Muscle layer of colon (tissue), 2 donors: Measurements from ENCODE around the gene TRAPPC2L.
"Not testable (repeated sequence)": the region's sequence is repeated elsewhere in the genome, so short reads cannot be mapped to it uniquely, and the experiment has no call there.

Experiments
- H3K27ac ChIP-seq: one replicate; pipeline ENCODE4 v1.7.0; 2013; ENCODE audit warnings: low read depth, mild to moderate bottlenecking, low read length, moderate library complexity
- H3K27me3 ChIP-seq, 2 donors: one replicate each; pipeline ENCODE4 v1.7.0; 2013; ENCODE audit warnings: low read length in 2 of 2, mild to moderate bottlenecking in 2 of 2; ENCODE audit not compliant: insufficient read depth in 2 of 2, control insufficient read depth in 1 of 2
- H3K36me3 ChIP-seq: one replicate; pipeline ENCODE4 v1.7.0; 2013; ENCODE audit warnings: mild to moderate bottlenecking, low read length; ENCODE audit not compliant: insufficient read depth
- H3K4me1 ChIP-seq: one replicate; pipeline ENCODE4 v1.7.0; 2013; ENCODE audit warnings: mild to moderate bottlenecking, low read length; ENCODE audit not compliant: insufficient read depth
- H3K4me3 ChIP-seq, 2 donors: one replicate each; pipeline ENCODE4 v1.7.0; 2013; ENCODE audit warnings: low read length in 2 of 2, low read depth in 1 of 2, mild to moderate bottlenecking in 1 of 2, moderate library complexity in 1 of 2
- H3K9ac ChIP-seq: one replicate; pipeline ENCODE4 v1.7.0; 2013; ENCODE audit warnings: low read length
- H3K9me3 ChIP-seq: one replicate; pipeline ENCODE4 v1.7.0; 2013; ENCODE audit warnings: mild to moderate bottlenecking, low read length
- donor health status: abdominal sarcoma.
- donor health status: Adenocarcinoma of cecum.

TRAPPC2L gene

DNA sequence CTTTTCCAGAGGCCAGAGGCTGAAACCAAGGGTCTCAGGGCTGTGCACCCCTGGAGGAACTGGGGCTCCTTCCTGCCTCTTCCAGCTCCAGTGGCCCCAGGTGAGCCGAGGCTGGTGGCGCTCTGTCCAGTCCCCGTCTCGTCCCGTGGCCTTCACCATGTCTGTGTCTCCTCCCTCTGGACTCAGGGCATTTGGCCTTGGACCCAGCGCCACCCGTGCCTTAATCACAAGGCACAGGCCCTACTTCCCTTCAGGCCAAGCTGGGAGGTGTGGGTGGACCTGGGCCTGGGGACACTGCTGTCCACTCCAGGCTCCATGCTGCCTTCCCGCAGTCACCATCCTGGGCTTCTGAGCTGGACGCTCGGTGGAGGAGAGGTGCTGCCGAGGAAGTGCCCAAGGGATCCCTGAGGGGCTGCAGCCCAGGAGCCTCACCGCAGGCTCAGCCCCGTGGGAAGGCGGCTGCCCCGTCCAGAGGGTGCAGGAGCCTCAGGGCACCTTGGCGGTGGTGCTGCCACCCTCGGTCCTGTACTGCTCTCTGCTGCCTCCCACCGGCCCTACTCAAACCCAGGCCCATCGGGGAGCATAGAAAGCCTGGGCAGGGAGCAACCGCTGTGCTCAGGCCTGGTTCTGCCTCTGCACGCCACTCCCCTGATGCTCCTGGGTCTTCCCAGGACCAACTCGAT, 35.6 kb upstream of the TRAPPC2L start:
- H3K36me3 ChIP-seq, result peaks cover 13% of the 10 kb centered on the region
- H3K27ac ChIP-seq, result no peak overlapping the region

GRCh38 chr16:88822281-88823040, 34.5 kb upstream of the TRAPPC2L start:
- no peak overlapping the region for H3K27ac ChIP-seq
- H3K36me3 ChIP-seq, result peaks cover 16% of the 10 kb centered on the region
- H3K4me3 ChIP-seq, result no peak overlapping the region
- no peaks in the 10 kb centered on the region for H3K27me3 ChIP-seq
- H3K9me3 ChIP-seq, result no peaks in the 10 kb centered on the region
- H3K4me1 ChIP-seq, result no peaks in the 10 kb centered on the region
- H3K9ac ChIP-seq, result no peak overlapping the region

More for the DNA sequence above, 35.6 kb upstream of the TRAPPC2L start:
- Histone ChIP-seq H3K9ac (no peak overlapping the region), H3K4me3 (no peak overlapping the region), H3K9me3 (no peaks in the 10 kb centered on the region), H3K27me3 (no peaks in the 10 kb centered on the region), H3K4me1 (no peaks in the 10 kb centered on the region)

DNA sequence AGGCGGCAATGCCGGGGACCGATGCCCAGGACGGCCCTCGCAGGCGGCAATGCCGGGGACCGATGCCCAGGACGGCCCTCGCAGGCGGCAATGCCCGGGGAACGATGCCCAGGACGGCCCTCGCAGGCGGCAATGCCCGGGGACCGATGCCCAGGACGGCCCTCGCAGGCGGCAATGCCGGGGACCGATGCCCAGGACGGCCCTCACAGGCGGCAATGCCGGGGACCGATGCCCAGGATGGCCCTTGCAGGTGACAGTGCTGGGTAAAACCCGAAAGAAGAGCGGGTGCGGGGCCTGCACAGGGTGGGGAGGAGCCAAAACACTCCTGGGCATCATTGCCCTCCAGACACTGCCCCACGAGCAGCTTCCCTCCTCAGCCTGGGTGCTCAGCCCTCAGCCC, 33.3 kb upstream of the TRAPPC2L start:
- H3K27ac ChIP-seq, H3K4me1 ChIP-seq, H3K4me3 ChIP-seq, H3K27me3 ChIP-seq, H3K9me3 ChIP-seq, H3K9ac ChIP-seq: not testable (repeated sequence)
- peaks cover 16% of the 10 kb centered on the region for H3K36me3 ChIP-seq

DNA sequence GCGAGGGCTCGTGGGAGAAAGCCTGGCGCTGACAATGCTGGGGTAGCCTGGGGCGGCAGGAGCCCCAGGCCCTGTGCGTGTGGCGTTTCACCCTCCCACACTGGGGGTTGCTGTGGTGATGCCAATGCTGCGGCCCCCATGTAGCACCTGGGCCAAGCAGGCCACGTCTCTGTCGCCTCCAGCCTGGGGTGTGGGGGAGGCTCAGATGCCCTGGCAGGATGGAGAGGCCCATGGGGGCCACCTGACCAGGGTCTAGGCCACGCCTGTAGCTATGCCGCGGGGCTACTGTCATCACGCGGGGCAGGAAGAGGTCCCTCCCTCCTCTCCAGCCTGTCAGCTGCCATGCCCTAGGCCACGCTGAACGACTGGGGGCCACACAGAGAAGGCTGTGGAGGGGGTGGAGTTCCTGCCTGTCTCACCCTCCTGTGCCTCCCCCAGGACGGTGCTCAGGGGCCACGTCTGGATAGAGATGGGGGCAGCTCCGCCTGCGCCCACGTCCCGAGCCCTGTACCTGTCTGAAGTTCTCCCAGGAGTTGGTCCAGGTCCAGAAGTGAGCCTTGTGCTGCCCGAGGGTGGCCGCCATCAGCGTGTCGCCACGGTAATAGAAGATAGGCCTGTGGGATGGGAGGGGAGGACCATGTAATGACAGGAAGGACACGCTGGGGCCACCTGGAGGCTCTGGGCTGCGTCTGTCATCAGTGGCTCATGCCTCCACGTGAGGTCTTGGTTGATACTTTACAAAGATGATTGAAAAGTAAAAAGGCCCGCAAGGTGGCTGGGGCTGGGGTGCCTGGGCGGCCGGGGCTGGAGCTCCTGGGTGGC, 32.5 kb upstream of the TRAPPC2L start:
- H3K4me1 ChIP-seq, result no peaks in the 10 kb centered on the region
- no peaks in the 10 kb centered on the region for H3K27me3 ChIP-seq
- peaks cover 16% of the 10 kb centered on the region for H3K36me3 ChIP-seq
- no peak overlapping the region for H3K9ac ChIP-seq
- H3K27ac ChIP-seq, result no peak overlapping the region
- H3K9me3 ChIP-seq, result no peaks in the 10 kb centered on the region
- H3K4me3 ChIP-seq, result no peak overlapping the region

DNA sequence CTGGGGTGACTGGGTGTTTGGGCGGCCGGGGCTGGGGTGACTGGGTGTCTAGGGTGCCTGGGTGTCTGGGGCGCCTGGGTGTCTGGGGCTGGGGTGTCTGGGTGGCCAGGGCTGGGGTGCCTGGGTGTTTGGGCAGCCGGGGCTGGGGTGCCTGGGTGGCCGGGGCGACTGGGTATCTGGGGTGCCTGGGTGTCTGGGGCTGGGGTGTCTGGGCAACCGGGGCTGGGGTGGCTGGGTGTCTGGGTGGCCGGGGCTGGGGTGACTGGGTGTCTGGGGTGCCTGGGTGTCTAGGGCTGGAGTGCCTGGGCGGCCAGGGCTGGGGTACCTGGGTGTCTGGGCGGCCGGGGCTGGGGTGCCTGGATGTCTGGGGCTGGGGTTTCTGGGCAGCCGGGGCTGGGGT, 31.8 kb upstream of the TRAPPC2L start:
- Histone ChIP-seq H3K4me3 (no peak overlapping the region), H3K36me3 (peaks cover 16% of the 10 kb centered on the region), H3K9me3 (no peaks in the 10 kb centered on the region), H3K9ac (no peak overlapping the region), H3K27ac (no peak overlapping the region), H3K27me3 (no peaks in the 10 kb centered on the region), H3K4me1 (no peaks in the 10 kb centered on the region)

GRCh38 chr16:88826070-88826840, 30.7 kb upstream of the TRAPPC2L start:
- Histone ChIP-seq H3K4me1 (no peaks in the 10 kb centered on the region), H3K36me3 (peaks cover 16% of the 10 kb centered on the region)

DNA sequence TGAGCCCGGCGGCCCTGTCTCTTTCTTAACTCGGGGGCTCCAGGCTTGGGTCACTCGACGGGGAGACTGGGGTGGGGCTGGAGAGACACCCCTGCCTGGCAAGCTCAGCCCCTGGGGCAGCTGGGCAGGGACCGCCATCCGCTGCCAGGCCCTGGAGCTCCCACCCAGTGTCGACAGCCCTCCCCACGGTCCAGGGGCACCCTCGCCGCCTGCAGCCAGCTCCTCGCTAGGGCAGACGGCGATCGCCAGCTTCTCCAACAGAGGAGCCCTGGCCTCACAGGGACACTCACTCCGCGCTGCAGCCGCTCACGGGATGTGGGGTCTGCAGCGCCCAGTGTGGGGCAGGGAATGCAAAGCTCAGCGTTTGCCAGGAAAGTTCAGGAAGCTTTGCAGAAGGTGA, 29.2 kb upstream of the TRAPPC2L start:
- Histone ChIP-seq H3K9ac (no peak overlapping the region), H3K36me3 (peaks cover 7% of the 10 kb centered on the region), H3K4me1 (no peaks in the 10 kb centered on the region), H3K4me3 (no peak overlapping the region), H3K27me3 (no peaks in the 10 kb centered on the region), H3K27ac (no peak overlapping the region), H3K9me3 (no peaks in the 10 kb centered on the region)

More at GRCh38 chr16:88826070-88826840, 30.7 kb upstream of the TRAPPC2L start:
- Histone ChIP-seq H3K9ac (no peak overlapping the region), H3K27me3 (no peaks in the 10 kb centered on the region), H3K27ac (no peak overlapping the region), H3K4me3 (no peak overlapping the region), H3K9me3 (no peaks in the 10 kb centered on the region)

DNA sequence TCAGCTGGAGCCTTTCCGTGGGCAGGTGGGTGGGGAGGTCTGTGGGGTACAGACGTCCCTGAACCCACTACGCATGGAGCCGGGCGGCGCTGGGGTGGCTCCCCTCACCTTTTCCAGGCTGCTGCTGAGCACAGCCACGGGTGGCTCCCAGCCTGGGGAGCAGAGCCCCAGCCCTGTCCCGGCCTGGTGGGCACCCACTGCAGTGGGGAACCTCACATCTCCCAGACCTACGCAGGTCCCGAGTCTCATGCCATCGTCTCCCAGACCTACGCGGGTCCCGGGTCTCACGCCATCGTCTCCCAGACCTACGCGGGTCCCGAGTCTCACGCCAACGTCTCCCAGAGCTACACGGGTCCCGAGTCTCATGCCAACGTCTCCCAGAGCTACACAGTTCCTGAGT, 28.2 kb upstream of the TRAPPC2L start:
- no peak overlapping the region for H3K27ac ChIP-seq
- no peaks in the 10 kb centered on the region for H3K4me1 ChIP-seq
- H3K36me3 ChIP-seq, result peaks cover 4% of the 10 kb centered on the region
- H3K27me3 ChIP-seq, result no peaks in the 10 kb centered on the region
- no peaks in the 10 kb centered on the region for H3K9me3 ChIP-seq
- no peak overlapping the region for H3K9ac ChIP-seq
- no peak overlapping the region for H3K4me3 ChIP-seq

- no peaks in the 10 kb centered on the region for H3K9me3 ChIP-seq
- no peaks in the 10 kb centered on the region for H3K4me1 ChIP-seq
- no peak overlapping the region for H3K4me3 ChIP-seq
- no peak overlapping the region for H3K9ac ChIP-seq
- H3K27me3 ChIP-seq, result no peaks in the 10 kb centered on the region
- peaks cover 4% of the 10 kb centered on the region for H3K36me3 ChIP-seq
- H3K27ac ChIP-seq, result no peak overlapping the region
Measured at GRCh38 chr16:88830258-88830657, 26.7 kb upstream of the TRAPPC2L start.

DNA sequence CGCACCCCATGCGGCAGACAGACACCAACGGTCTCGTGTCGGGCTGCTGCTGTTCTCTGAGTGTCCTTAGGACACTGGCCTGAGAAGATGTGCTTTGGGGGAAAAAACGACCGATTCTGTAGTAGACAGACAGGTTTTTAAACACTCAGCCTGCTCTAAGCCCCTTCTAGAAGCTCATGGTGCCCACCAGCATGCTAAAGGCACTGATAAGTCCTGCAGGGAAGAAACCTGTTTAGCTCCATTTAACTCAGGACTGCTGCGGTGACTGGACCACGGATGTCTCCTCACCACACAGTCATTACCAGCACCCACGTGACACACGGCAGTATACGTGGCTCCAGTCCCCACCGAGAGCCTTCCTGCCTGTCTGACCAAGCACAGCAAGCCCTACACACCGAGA, 26.1 kb upstream of the TRAPPC2L start:
- H3K9ac ChIP-seq, result no peak overlapping the region
- peaks cover 4% of the 10 kb centered on the region for H3K36me3 ChIP-seq
- H3K27ac ChIP-seq, result no peak overlapping the region

DNA sequence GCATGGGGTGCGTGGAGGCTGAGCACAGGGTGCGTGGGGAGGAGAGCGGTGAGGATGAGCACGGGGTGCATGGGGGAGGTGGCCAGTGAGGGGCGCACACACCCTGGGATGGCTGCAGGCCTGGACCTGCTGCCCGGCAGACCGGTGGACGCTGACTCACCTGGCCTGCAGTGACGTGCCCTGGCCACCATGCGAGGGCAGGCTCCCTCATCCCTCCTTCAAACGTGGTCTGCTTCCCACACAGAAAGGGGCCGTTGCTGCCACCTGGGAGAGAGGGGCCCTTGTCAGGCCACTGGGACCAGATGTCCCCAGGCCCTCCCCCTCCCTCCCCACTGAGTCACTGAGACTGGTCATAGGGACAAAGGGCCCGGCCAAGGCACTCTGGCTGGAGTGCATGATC, 25.1 kb upstream of the TRAPPC2L start:
- Histone ChIP-seq H3K36me3 (no peaks in the 10 kb centered on the region), H3K9me3 (no peaks in the 10 kb centered on the region), H3K4me3 (no peak overlapping the region), H3K9ac (no peak overlapping the region), H3K4me1 (no peaks in the 10 kb centered on the region), H3K27ac (no peak overlapping the region), H3K27me3 (no peaks in the 10 kb centered on the region)

More for the DNA sequence above, 26.1 kb upstream of the TRAPPC2L start:
- Histone ChIP-seq H3K27me3 (no peaks in the 10 kb centered on the region), H3K4me1 (no peaks in the 10 kb centered on the region), H3K4me3 (no peak overlapping the region), H3K9me3 (no peaks in the 10 kb centered on the region)
